HG03575 (cell line): ENCODE results near the gene DEGS1.

Experiments
- ATAC-seq: cut with Tn5 transposase; IDR thresholded peaks from one replicate; pipeline ENCODE4 v1.9.1; 2021; ENCODE audit not compliant: unreplicated experiment, insufficient number of reproducible peaks, low FRiP score; ENCODE audit errors: extremely low read depth

The DEGS1 gene

GRCh38 chr1:224177356-224177999 is 5.6 kb upstream of the DEGS1 start:
- ATAC-seq, result no peak

GRCh38 chr1:224178894-224179293 is 4.1 kb upstream of the DEGS1 start:
- ATAC-seq, result no peak

- no peak for ATAC-seq
Measured at GRCh38 chr1:224180783-224181452, 2.1 kb upstream of the DEGS1 start.

- ATAC-seq, result no peak
Measured at GRCh38 chr1:224181453-224181810, 1.6 kb upstream of the DEGS1 start.

- peak; percentile 62 for ATAC-seq
Measured at GRCh38 chr1:224182057-224182865, 779 bp upstream of the DEGS1 start.

- ATAC-seq, result peak; percentile 13
Measured at GRCh38 chr1:224183591-224184312, 712 bp downstream of the DEGS1 start.

- no peak for ATAC-seq
Measured at GRCh38 chr1:224185208-224185607, 2.2 kb downstream of the DEGS1 start.

GRCh38 chr1:224188286-224188685 is 5.2 kb downstream of the DEGS1 start:
- ATAC-seq, result no peak

GRCh38 chr1:224189561-224189960 is 6.5 kb downstream of the DEGS1 start:
- no peak for ATAC-seq

- ATAC-seq, result no peak
Measured at GRCh38 chr1:224192082-224192788, 9.2 kb downstream of the DEGS1 start.

GRCh38 chr1:224193319-224193966 is 10.4 kb downstream of the DEGS1 start:
- no peak for ATAC-seq

- ATAC-seq, result no peak
Measured at GRCh38 chr1:224196813-224197600, 14.0 kb downstream of the DEGS1 start.

GRCh38 chr1:224198572-224198971 is 15.5 kb downstream of the DEGS1 start:
- no peak for ATAC-seq

GRCh38 chr1:224199679-224200078 is 16.6 kb downstream of the DEGS1 start:
- no peak for ATAC-seq

GRCh38 chr1:224201383-224201782 is 18.3 kb downstream of the DEGS1 start:
- no peak for ATAC-seq

GRCh38 chr1:224201853-224202252 is 18.8 kb downstream of the DEGS1 start:
- no peak for ATAC-seq

GRCh38 chr1:224203243-224204016 is 20.4 kb downstream of the DEGS1 start:
- ATAC-seq, result peak; percentile 45
